Inferior parietal cortex (tissue), 1 donor: ENCODE data around the gene PCBP3.
A peak's percentile ranks its signal among the peaks of the same experiment; 100 is the strongest.
"Not testable (repeated sequence)": the region's sequence is repeated elsewhere in the genome, so short reads cannot be mapped to it uniquely, and the experiment has no call there.

Experiments used
- DNase-seq: peaks from one replicate; pipeline ENCODE4 v3.0.0-alpha.2; 2016; ENCODE audit errors: extremely low spot score

PCBP3 gene

GRCh38 chr21:45845063-45845769 lies 201.7 kb downstream of the PCBP3 start:
- DNase-seq = no peak

- DNase-seq = no peak
Measured at GRCh38 chr21:45845770-45846090, 202.2 kb downstream of the PCBP3 start.

GRCh38 chr21:45846373-45847160 lies 203.0 kb downstream of the PCBP3 start:
- peak; percentile 29 for DNase-seq

DNA sequence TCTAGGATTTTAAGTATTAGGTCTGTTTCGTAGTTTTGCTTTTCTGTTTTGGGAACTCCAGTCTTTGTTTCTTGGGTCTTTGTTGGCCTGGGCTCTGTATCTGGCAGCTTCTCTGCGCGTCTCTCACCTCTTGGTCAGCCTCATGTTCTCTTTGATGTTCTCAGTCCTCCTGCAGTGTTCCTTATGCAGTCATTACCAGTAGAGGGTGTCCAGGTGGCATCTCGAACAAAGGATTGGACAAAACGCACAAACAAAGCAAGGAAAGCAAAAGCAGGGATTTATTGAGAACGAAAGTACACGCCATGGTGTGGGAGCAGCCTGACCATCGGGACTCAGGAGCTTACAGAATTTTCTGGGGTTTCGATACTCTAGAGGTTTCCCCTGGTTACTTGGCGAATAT lies 204.3 kb downstream of the PCBP3 start:
- no peak for DNase-seq

DNA sequence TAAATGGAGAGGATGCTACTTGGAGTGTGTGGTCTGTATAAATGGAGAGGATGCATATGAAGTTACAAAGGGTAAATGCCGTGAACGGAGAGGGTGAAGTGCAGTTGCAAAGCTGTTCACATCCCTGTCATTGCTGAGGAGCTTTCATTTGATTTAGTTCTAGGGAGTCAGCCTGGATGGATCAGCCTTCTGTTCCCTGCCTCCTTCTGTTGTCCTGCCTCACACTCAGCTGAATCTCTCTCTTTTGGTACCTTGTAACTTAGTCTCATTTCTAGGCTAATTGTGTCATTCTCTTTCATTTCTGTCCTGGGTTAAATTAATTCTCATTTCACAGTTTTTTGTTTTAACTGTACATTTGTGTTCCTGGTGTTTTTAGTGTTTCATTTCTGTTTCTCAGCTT lies 204.8 kb downstream of the PCBP3 start:
- DNase-seq = no peak

GRCh38 chr21:45848805-45849204 lies 205.3 kb downstream of the PCBP3 start:
- DNase-seq = no peak

DNA sequence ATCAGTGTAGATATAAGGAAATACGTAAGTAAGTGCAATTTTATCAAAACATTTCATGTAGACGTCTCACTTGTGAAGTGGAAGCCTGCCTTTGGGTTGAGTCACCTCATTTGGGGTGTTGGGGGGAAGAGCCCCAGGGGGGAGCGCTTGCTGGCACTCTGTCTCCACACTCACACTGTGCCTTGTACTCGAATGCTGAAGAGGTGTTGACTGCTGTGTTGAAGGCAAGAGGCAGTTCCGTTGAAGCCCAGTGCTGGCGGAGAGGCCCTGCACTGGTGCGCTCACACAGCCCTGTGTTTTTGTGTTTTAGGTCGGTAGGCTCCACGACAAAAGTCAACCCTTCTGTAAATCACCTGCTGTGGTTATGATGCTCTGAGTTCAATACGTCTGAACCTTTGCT lies 206.1 kb downstream of the PCBP3 start:
- DNase-seq = no peak

GRCh38 chr21:45850181-45850580 lies 206.7 kb downstream of the PCBP3 start:
- DNase-seq = no peak

- DNase-seq = not testable (repeated sequence)
Measured at GRCh38 chr21:45852386-45852785, 208.9 kb downstream of the PCBP3 start.

DNA sequence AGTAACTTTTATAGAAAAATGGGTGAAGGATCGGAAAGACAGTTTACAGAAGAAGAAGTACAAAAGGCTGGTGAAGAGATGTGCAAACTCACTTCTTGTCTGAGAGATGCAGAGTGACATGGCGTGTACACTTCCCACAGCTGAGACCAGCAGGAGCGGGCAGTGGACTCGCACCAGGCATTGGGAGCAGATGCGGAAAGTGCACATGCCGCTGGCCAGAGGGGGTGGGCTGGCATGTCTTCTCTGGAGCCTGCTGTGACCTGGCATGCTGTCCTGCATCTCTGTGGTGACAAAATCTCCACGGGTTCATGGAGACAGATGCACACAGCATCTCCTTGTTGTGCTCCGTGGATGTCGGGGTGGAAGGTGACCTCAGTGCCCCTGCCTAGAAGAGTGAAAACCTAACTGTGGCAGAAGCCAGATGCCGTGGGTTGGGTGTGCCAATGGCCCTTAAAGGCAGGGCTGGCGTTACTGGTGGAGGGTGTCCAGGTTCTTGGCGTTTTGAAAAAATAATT lies 209.4 kb downstream of the PCBP3 start:
- DNase-seq = no peak

DNA sequence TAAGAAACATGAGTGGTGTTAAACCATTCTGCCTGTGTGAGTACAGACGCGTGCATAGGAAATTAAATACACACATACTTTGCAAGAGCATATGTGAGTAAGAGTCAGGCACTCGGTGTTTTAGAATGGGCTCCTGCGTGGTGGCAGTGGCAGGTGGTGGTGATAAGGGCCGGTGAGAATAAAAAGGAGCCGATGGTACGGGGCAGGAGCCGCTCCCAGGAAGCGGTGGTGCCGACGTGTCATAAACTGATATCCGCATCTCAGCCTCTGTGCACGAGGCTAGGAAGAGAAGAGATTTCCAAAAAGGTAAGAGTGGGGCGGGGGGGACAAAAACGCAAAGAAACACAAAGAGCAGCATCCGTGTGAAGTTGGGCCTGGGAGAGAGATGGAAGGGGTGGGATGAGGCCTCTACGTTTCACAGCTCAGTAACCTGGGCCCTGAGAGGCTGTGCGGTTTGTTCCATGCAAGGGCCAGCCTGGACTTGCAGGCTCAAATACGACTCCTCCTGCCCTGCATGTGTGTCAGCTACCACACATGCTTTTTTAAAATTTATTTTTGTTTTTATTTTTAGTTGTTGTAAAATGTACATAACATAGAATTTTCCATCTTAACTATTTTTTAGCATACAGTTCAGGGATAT lies 210.3 kb downstream of the PCBP3 start:
- no peak for DNase-seq

DNA sequence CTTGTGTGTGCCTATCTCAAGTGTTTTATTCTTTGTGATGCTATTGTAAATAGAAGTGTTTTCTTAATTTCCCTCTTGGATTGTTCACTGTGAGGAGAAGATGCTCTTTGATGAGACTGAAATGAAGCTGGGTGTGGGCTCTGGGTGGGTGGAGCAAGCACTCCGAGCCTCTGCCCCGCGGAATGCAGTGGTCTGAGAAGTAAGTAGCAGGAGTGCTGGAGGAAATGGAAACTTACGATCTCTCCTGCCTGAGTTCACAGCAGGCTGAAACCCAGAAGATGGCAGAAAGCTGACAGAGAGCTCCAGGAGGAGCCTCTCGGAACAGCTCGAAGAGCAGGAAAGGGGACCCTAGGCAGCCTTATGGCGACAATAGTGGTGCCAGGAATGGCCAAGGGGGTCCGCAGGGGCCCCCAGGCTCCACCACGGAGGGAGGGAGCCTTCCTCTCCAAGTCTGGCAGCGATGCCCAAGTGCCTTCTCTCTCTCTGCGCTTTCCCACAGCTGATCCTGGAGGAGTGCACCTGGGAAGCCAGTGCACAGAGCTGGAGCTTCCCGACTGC lies 211.2 kb downstream of the PCBP3 start:
- no peak for DNase-seq

DNA sequence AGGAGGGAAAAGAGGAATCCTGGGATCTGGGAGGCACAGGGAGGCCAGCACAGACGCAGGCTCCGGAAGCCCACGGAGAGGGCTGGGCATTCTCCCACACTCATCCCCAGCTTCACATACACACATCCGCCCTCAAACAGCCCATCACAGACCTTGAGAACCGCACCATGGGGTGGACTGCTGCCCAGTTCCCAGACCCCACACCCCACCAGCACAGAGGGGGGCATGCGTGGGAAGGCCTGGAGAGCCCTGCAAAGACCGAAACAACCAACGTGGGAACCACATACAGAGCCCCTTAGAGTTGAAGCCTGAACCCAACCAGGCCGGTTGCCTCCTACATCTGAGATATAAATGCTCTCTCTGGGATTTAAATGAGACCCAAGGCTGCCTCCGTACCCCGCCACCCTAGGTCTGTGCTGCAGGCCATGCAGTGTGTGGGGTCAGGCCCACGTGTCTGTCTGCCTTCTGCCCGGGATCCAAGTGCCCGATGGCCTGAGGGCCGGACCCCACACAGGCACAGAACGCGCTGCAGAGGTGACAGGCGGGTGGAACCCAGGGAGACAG lies 211.8 kb downstream of the PCBP3 start:
- no peak for DNase-seq

DNA sequence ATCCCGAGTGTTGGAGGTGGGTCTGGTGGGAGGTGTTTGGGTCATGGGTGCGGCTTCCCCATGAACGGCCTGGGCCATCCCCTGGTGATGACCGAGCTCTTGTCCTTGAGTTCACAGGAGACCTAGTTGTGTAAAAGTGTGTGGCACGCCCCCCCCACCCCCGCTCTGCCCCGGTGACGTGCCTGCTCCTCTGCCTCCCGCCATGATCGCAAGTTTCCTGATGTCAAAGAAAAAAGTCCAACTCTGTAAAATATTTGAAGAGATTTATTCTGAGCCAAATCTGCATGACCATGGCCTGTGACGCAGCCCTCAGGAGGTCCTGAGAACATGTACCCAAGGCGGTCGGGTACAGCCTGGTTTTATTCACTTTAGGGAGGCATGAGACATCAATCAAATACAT lies 212.9 kb downstream of the PCBP3 start:
- DNase-seq = no peak

DNA sequence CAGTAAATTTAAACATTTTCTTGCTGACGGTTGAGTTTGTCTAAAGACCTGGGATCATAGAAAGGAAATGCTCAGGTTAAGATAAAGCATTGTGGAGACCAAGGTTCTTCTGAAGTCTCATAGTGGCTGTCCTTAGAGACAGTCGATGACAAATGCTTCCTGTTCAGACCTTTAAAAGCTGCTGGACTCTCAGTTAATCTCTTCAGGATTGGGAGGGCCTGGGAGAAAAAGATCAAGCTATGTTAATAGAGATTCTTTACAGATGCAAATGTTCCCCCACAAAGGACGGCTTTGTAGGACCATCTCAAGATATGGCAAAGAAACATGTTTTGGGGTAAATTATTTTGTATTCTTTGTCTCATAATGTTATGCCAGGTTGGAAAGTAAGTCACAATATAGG lies 213.4 kb downstream of the PCBP3 start:
- no peak for DNase-seq

- DNase-seq = no peak
Measured at GRCh38 chr21:45857761-45858160, 214.2 kb downstream of the PCBP3 start.

GRCh38 chr21:45858180-45858579 lies 214.7 kb downstream of the PCBP3 start:
- no peak for DNase-seq

DNA sequence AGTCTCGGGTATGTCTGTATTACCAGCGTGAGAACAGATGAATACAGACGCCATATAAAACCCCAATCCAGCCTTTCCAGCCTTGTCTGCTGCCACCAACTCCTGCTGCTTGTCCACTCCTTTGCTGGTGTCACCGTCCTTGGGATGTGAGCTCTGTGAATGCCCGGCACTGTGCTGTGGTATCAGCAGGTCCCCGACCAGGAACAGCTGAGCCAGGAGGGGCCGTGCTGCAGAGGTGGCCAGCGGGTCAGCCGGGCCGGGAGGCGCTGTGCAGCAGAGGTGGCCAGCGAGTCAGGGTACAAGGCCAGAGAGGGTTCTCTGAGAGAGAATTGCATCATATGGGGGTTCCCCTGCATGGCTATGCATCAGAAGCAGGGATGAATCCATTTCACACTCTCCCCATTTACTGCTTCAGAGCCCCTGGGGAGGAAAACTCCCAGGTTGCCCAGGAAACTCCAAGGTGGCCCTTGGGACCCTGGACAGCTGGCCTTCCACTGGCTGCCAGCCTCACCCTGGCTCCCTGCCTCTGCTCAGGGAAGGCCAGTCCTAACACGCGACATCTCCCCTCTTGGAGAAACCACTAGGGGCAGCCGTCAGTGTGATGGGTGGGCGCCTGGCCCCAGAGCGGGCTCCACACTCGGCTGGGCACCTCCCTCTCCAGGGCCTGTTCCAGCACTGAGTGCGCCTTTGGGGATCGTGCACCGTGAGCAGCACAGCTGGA lies 215.7 kb downstream of the PCBP3 start:
- no peak for DNase-seq

- DNase-seq = no peak
Measured at GRCh38 chr21:45859762-45860357, 216.3 kb downstream of the PCBP3 start.

DNA sequence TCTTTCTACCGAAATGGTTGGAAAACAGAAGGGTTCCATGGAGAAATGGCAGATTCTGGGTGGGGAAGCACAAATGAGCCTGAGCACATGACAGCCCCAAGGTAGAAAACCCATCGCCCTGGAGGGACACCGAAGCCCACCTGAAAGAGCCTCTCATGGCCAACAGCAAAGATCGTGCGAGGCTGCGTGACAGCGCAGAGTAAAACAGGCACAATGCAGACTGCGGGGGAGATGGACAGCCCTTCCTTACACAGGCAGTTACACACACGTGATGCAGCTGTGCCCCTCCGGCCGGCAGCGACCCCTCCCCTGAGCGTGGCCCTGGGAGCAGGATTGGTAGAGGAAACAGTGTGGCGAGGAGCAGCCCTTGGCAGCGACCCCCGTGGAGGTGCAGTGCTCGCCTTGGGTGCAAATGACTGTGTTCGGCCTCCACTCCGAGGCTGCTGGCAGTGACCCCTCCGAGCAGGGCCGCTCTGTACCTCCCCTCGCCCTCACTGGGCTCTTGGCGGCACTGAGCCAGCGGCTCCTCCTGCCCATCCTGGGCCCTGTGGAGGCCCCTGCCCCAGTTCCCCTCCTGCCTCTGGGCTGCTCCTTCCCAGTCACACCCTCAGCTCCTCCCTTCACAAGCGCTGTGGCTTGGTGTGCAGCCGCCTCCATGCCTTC lies 217.1 kb downstream of the PCBP3 start:
- no peak for DNase-seq
